ENCODE results near the gene GFRA3. TPM values are rescaled to one million over a fixed set of nuclear protein-coding genes. Genes with fewer than 3 reads are reported as not detected.

Gene GFRA3
- total RNA-seq, 1 experiment from 2014 or later = not detected

Other genes starting within 250 kb of the GFRA3 start
- 13.9 and 21.5 TPM in 2 replicates for gene FAM13B, start 241.5 kb downstream of the GFRA3 start, total RNA-seq (2014; rRNA removed; shearing (Covaris generic))
- not detected in 2 replicates for gene WNT8A, start 190.6 kb downstream of the GFRA3 start, total RNA-seq (2014; rRNA removed; shearing (Covaris generic))
- 1.8 and 2.6 TPM in 2 replicates for gene NME5, start 135.2 kb downstream of the GFRA3 start, total RNA-seq (2014; rRNA removed; shearing (Covaris generic))
- 63.6 and 91.5 TPM in 2 replicates for gene BRD8, start 96.0 kb downstream of the GFRA3 start, total RNA-seq (2014; rRNA removed; shearing (Covaris generic))
- gene KIF20A, start 95.5 kb downstream of the GFRA3 start, total RNA-seq (2014; rRNA removed; shearing (Covaris generic)) = 105 and 109 TPM in 2 replicates
- 69.5 and 72.6 TPM in 2 replicates for gene CDC23, start 61.3 kb downstream of the GFRA3 start, total RNA-seq (2014; rRNA removed; shearing (Covaris generic))
- 24.8 and 25.4 TPM in 2 replicates for gene CDC25C, start 57.2 kb upstream of the GFRA3 start, total RNA-seq (2014; rRNA removed; shearing (Covaris generic))
- gene FAM53C, start 63.6 kb upstream of the GFRA3 start, total RNA-seq (2014; rRNA removed; shearing (Covaris generic)) = 25.4 and 30.7 TPM in 2 replicates
- 45.5 and 50.5 TPM in 2 replicates for gene KDM3B, start 78.1 kb upstream of the GFRA3 start, total RNA-seq (2014; rRNA removed; shearing (Covaris generic))
- gene REEP2, start 164.4 kb upstream of the GFRA3 start, total RNA-seq (2014; rRNA removed; shearing (Covaris generic)) = 37.7 and 43.5 TPM in 2 replicates
- gene EGR1, start 190.9 kb upstream of the GFRA3 start, total RNA-seq (2014; rRNA removed; shearing (Covaris generic)) = 2.6 and 4.3 TPM in 2 replicates